NCI-H1694 treated with DMSO at 0.1 percent for 48 hours (cell line): ENCODE data around the gene LSM6.

Source experiments
- DNase-seq: peaks from one replicate; lab custom pipeline; 2025; lab: John Stamatoyannopoulos, UW

LSM6 gene

DNA sequence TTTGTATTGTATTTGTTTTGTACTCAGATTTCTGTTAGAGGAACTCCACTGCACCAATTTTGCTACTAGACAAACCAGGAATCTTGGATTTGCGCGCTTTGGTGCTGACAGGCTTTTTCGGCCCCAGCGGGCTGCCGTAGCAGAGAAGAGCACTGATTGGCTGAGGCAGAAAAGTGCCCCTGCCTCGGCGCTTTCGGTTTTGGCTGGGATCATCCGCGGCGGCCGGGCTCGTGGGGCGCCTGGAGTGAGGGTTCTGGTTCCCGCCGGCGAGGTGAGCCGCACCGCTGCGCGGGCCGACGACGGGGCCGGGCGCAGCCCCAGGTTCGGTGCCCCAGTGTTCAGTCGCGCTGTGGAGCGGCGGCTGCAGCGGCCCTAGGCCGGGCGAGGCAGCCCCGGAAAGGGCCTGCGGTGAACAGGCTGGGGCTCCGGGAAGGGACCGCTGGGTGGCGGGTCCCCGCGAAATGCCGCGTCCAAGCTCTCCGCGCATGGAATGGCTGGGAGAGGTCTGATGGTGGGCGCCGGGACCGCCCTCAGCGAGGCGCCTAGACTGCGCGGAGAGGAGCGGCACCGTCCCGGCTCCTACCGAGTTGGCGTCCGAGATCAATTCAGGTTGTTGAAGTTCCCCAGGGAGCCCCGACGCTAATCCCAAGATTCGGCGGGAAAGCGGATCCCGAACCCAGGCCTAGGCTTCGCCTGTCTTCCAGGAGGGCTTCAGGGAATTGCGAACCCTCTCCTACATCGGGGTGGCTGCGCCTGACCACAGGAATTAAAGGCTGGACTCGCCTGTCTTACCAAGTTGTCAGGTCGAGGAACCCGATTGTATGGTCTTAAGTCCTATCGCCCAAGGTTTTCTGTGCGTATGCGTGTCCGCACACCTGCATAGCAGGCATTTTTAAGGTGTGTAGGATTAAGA lies at the start of gene LSM6:
LSM6 (plus strand) TSS at position 178 of the 913 bp plus-strand sequence. CDS start 7,204 bp downstream, outside the sequence.
- DNase-seq, result peak; percentile 61

DNA sequence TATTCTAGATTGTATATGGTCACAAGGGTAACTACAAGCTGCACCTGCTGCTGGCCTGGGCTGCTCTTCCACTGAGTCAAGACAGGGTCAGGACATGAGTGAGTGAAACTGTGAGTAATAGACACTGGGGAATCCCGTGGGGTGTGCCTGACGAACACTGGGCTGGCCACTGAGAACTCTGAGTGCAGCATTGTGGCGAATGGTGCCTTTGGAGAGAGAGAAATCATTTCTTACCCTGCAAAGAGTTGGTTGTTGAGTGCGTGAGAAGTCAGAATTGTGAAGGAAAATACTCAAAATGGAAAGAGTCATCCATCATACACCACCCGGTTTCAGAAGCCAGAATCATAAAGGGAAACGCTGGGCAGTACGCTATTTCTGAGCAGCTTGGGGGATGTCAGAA lies 43.1 kb upstream of the LSM6 start:
- DNase-seq, result no peak

DNA sequence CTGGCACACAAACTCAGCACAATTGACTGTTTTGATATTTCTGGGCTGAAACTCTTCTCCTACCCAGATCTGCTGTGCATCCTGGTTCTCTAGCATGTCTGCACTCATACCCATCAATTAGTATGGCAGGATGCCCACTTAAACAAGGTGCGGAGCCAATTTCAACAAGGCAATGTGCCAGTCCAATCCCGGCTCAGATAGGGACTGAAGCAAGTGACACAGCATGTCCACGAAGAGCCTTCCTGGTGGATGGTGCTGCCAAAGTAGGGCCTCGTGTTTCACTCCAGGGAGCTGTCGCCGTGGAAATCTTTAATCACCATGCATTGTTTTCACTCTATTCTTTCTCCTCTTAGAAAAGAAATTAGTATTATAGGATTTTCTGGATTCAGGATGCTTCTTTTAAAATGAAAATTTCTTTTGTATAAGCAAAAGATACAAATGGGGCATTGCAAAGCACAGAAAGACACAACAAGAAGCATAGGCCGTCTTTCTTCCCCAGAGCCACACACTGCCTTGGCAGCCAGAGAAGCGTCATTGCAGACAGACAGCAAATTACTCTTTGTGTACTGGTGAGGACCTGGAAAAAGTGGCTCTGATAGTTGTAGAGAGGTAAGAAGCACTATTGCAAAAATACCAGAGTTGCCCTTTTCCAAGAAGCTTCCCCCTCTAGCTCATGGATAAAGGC lies 40.6 kb upstream of the LSM6 start:
- peak; percentile 89 for DNase-seq

DNA sequence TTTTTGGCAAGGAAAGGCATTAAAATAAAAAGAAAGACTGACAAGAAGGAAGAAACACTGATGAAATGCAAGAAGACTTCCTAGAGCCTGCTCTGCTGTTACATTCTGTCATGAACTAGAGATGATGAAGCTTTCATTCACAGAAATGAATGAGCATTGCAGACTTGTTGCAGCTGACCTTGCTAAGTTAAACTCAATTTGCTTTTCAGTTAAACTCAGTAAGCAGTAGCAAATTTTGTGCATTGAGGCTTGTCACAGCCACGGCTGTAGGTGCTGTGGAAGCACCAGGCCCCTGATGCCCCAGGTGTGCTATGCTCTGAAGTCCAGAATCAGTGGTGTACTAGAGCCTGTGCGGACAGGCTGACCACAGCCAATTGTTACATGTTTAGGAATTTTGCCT lies 39.6 kb upstream of the LSM6 start:
- DNase-seq, result no peak

DNA sequence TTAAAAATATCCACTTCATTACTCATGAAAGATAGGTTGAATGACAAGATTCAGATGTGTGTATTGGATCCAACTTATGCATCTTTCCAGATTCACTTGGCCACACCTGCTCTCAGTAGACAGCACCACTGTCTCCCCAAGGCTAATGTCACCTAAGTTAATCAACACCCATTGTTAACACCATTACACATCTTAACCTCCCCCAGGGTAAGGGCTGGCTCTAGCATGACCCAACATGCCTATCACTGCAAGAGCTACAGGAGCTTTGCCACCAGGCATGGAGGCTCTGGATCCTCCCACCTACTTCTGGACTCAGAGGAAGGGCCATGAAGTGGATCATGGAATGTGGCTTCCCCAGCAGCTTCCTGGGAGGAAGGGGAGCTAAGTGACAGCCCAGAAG lies 32.8 kb upstream of the LSM6 start:
- DNase-seq, result no peak

DNA sequence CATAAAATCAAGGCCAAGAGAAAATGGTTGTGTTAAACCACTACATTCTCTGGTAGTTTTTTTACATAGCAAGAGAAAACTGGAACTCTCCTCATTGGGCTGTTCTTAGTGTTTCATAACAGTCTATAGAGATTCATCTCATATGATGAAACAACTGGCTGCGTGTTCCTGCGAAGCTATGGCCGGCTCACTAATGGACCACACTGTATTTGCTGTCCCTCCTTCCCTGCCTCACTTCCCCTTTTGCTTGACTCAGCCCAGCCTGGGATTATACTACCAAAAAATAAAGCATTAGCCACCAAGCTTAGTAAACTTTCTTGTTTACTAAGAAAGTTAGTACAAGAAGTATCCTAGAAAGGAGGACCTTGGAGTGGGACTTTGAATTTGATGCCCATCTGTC lies 31.6 kb upstream of the LSM6 start:
- DNase-seq, result no peak

DNA sequence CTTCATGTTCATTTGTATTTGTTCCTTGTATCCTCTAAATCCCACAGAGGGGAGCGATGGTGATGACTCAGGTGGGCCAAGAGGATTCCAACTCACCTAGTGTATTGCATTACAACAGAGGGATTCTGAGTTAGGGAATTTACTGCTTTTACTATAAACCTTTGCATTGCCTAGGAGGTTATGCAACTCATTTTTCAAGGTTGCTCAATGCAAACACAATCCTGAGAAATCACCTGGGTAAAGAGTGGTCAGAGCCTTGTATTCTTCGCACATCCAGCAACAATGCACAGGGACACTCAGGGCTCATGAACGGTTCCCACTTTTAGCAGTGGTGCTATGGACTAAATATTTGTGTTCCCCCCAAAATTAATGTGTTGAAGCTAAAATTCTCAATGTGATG lies 28.6 kb upstream of the LSM6 start:
- DNase-seq, result no peak

DNA sequence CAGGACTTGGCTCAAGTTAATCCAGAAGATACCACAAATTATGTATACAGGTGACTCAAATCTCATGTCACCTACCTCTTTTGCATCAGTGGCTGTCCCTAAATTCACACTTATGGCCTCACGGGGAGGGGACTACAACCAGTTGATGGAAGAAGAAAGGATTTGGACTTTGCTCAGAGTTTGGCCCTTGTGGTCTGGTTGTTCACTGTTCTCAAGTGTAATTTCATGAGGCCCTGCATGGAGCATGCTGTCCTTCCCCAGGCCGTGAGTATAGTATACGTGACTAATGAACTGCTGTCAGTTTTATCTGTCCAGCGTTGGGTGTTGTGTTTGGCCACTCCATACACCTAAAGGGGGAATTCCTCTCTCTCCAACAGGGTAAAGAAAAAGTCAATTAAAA lies 27.5 kb upstream of the LSM6 start:
- DNase-seq, result no peak

DNA sequence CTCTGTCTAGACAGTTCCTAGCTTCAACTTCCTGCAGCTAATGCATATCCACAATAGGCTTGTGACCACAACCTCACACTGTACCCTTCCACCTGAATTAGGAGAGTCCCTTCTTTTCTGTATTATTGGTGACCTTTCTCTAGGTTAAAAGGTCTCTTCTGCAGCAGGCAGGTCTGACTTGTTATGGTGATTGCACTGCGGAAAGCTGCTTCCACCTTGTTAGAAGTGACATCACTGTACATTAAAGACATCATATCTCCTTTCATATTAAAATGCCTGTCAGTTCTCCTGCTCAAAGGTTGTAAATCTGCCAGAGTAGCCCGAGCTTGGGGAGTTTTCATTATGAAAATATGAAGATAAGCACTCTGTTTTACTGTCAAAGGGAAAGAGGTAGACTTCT lies 21.5 kb upstream of the LSM6 start:
- no peak for DNase-seq

DNA sequence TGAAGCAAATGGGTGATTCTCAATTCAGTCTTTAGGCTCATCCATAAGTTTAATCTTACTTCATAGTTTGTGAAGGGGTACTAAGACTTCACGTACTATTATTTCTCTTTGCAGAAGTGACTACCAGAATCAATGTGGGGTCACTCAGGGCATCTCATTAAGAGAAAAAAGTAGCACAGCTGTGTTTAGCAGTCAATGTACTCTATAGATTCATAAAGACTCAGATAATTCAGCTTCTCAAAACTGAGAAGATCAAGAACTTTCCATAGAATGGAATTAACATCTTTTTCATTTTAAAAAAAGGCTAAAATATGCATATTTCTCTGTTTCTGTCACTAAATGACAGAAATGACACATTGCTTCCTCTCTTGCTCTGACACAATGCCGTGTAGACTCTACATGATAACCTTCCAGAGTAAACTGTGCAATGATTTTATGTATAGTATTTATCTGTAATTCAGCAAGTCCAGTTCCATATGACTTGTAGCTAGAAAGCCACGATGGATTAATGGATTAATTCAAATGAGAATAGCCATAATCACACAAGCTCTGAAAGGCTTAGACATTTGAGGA lies 20.3 kb upstream of the LSM6 start:
- DNase-seq, result no peak

DNA sequence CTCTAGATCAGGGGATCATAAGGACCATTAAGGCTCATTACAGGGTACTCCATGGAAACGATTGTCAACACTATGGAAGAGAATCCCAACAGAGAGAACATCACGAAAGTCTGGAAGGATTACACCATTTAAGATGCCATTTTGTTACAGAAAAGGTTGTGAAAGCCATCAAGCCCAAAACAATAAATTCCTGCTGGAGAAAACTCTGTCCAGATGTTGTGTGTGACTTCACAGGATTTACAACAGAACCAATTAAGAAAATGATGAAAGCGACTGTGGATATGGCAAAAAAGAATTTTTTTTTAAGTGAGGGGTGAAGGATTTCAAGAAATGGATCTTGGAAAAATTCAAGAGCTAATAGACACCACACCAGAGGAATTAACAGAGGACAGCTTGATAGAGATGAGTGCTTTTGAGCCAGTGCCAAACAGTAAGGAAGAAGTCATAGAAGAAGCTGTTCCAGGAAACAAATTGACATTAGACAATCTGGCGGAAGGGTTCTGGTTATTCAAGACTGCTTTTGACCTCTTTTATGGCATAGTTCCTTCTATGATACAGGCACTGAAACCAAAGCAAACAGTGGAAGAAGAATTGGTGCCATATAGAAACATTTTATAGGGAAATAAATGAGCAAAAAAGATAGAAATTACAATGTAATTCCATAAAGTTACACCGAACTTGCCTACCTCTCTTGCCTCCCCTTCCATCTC lies 17.3 kb upstream of the LSM6 start:
- no peak for DNase-seq

DNA sequence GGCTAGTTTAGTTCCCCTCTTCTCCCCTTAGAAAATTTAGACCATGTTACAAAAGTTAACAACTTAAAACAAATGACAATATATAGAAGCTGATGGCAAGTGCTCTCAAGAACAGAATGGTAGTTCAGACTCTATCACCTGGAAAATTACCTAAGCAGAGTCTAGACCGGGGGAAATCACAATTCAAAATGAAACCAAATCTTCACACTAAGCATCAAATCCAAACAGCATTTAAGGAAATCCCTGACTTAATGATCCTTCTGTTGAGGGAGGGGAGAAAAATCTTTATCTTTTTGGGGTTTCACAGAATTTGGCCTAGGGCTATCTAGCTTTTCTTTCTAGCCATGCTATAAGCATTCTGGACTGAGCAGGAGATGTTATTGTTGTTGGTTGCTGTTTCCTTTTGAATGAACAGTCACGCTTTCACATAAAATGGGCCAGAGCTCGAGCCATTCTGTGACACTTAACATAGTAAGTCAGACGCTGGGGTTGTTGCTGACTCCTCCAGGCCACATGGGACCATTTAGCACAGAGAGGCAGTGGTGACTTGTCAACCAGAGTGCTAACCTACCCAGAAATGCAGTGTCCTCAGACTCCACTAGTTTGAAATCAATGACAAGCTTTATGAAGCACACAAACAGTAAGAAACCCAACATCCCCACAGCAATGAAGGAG lies 16.0 kb upstream of the LSM6 start:
- DNase-seq, result no peak

DNA sequence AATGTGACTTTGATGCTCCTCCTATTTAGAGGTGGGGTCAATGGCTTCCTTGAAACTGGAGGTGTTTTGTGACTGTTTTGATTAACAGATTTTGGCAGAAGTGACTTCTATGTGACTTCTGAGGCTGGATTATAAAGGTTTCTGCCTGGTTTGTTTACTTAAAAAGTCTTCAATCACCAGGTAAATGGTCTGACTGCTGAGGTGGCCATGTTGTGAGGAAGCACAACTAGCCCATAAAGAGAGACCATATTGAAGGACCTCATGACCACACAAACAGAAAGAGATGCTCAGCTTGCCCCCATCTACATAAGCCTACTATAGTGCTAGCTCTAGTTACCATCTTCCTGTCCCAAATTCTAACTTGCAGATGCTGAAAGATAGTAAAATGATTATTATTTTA lies 14.3 kb upstream of the LSM6 start:
- DNase-seq, result no peak

DNA sequence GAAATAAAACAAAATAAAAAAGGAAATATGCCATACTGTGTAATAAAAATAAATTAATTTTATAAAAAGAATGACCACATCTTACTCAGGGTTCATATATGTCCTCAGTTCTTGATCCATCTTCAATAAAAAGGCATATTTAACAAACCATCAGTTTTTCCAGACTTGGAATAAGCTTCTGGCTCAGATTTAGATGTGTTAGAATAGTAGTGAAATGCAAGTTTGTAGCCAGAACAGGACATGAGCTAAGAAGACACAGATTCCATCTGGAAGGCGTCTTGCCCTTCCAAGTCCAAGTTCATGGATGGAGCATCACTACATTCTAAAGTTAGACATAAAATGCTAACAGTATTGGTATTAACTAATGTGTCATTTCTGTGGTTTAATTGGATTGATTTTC lies 10.3 kb upstream of the LSM6 start:
- DNase-seq, result no peak

DNA sequence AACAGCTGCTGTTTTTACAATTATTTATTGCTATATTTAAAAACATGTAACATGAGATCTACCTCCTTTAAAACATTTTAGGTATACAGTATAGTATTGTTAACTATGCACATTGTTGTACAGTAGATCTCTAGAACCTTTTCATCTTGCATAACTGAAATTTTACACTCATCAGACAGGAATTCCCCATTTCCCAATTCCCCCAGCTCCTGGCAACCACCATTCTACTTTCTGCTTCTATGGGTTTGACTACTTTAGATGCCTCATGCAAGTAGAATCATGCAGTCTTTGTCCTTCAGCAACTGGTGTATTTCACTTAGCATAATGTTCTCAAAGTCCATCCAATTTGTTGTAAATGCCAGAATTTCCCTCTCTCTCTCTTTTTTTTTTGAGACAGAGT lies 9.7 kb upstream of the LSM6 start:
- no peak for DNase-seq

DNA sequence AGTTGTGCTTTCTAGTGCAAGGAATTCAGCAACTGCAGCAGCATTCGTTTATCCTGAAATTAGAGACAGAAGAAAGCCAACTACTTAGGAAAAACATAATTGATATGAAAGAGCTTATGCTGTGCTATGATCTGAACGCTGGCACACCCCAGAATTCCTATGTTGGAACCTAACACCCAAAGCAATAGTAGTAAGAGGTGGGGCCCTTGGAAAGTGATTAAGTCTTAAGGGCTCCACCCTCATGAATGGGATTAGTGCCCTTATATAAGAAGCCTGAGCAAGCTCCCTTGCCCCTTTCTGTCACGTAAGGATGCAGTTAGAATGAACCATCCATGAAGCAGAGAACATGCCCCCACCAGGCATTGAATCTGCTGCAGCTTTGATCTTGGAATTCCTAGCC lies 5.4 kb upstream of the LSM6 start:
- no peak for DNase-seq

DNA sequence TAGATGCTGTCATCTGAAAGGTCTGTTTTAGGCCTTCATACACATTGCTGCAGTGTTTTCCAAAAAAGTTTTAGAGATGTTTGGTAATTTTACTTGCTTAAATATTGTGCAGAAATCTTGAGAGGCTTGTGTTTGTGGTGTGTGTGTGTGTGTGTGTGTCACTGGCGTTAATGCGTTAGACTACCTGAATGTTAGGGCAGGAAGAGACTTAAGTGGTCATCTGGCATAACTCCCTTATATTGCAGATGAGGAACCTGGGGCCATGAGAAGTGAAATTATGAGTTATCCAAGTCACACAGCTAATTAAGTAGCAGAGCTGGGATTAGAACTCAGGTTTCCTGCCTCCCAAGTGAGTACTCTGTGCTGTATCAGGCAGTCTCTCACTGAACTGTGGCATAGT lies 1.4 kb downstream of the LSM6 start:
- no peak for DNase-seq

DNA sequence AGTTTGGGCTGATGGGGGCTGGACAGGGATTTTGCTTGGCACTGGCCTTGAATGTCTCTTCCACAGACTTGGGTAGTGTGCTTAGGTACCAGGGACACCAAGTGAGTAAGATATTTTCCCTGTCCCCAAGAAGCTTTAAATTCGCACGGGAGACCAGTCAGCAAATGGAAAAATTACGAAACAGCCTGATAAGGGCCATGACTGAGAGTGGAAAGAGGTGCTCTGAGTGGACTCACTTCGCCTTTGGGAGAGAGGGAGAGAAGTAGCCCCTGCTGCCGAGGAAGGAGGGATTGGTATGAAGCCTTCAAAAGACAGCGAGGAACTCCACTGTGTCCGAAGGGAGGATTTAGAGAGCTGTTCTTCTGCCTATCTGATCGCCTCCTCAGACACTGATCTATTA lies 2.6 kb downstream of the LSM6 start:
- DNase-seq, result no peak

DNA sequence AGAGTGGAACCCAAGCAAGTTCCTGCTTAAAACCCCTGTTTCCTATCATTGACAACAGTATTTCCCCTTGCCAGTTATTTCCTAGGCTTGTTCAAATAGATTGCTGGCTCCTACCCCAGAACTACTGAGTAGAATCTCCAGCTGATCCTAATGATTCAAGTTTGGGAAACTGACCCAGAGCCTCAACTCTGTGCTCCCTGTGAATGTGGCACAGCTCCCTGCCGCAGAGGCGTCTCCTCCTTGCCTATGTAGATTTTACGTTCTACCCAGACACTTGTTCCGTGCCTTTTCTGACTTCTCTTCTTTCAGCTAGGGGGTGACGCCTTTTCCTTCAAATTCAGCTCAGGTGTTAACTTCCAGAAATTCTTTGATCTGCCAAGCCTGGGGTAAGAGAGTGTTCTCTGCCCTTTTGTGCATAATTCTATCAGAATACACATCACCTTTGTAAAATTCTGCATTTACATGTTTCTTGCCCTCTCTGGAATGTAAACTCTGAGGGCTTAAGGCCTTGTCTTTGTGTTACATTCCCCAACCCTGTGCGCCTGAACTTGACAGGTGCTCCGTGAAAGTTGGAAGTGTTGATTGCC lies 4.4 kb downstream of the LSM6 start:
- DNase-seq, result no peak

DNA sequence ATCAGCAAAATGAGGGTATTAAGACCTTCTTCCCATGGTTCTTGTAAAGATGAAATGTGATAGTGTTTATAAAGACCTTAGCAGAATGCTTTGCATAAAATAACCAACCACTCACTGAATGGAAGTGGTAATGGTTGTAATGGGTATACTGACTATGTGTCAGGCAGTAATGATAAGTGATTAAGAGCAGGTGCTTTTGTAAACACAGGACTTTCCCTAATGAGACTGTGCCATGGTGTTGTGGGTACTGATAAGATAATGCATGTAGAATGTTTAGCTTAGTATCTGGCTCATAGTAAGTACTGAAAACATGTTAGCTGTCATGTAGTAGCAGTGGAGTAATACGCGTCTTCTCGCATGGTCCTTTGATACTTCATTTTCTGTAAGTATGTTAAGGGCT lies 6.9 kb downstream of the LSM6 start:
- no peak for DNase-seq

DNA sequence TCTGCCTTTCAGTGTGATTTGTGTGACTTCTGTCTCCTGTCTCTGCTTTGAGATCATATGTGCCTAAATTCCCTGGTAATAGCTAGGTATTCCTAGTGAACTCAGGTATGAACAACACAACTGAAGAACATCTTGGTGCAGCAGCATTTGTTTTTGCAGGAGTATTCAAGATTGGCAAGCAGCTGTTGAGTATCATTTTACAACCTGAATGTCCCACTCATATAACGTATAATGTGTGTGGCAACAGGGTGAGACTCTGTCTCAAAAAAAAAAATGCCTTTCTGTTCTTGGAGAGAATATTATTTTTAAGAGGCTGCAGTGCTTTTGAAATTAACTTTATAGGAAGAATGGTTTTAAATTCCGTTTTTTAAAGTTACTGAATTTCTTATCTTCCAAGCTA lies 7.7 kb downstream of the LSM6 start:
- no peak for DNase-seq

DNA sequence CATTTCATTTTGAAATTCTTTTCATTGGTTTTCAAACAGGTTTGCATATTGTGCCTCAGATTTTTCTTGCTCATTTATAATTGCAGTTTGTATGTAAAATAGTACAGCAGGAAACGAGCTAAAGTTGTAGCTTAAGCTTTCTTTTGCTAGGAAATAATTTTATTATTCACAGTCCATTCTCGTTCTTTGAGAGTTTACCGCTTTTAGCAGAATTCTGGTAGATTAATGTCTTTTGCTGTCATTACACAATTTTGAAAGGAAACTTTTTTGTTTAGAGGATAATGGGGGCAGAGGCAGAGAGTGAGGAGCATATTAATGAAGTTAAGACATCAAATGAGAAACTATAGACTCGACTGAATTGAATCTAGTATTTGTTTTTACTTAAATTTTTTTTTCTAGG lies 10.5 kb downstream of the LSM6 start:
- DNase-seq, result no peak
